LNCAP (cell line): ENCODE data around the gene TRMU.

Experiments
- TF ChIP-seq, protein P1 (sequence below): fragments of 450-650 bp; IDR thresholded peaks from 2 replicates; pipeline ENCODE4 v1.5.1; 2017; ENCODE audit warnings: mild to moderate bottlenecking

The TRMU gene

DNA sequence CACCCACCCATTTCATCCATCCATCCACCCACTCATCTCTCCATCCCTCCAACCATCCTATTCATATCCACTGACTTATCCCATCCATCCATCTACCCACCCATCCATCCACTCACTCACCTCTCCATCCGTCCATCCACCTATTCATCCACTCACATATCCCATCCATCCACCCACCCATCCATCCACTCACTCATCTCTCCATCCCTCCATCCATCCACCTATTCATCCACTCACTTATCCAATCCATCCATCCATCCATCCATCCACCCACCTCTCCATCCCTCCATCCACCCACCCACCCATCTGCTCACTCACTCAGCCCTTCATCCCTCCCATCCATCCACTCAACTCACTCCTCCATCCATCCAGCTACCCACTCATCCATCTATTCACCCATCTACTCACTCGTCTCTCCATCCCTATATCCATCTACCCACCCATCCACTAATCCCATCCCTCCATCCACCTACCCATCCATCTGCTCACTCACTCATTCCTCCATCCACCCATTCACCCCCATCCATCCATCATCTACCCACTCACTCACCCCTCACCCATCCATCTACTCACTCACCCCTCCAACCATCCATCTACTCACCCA lies 36.2 kb downstream of the TRMU start:
- TF ChIP-seq, protein P1, sequence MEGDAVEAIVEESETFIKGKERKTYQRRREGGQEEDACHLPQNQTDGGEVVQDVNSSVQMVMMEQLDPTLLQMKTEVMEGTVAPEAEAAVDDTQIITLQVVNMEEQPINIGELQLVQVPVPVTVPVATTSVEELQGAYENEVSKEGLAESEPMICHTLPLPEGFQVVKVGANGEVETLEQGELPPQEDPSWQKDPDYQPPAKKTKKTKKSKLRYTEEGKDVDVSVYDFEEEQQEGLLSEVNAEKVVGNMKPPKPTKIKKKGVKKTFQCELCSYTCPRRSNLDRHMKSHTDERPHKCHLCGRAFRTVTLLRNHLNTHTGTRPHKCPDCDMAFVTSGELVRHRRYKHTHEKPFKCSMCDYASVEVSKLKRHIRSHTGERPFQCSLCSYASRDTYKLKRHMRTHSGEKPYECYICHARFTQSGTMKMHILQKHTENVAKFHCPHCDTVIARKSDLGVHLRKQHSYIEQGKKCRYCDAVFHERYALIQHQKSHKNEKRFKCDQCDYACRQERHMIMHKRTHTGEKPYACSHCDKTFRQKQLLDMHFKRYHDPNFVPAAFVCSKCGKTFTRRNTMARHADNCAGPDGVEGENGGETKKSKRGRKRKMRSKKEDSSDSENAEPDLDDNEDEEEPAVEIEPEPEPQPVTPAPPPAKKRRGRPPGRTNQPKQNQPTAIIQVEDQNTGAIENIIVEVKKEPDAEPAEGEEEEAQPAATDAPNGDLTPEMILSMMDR, result no peak

DNA sequence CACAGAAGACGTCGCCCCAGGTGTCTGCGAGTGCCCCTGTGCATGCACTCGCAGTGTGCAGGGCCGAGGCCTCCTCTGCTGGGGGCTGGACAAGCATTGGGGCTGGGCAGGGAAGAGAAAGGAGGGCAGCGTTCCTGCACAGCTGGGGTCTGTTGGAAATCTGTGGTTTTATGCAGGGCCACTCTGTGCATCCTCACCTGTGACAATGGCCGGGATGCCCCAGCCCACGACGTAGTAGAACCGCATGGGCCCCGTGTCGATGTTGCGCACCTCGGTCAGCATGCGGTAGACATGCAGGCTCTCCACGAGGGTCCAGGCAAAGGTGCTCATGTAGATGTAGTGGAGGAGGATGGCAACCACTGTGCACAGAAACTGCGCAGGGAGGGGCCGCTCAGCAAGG lies 37.2 kb downstream of the TRMU start:
- TF ChIP-seq, protein P1, result no peak

DNA sequence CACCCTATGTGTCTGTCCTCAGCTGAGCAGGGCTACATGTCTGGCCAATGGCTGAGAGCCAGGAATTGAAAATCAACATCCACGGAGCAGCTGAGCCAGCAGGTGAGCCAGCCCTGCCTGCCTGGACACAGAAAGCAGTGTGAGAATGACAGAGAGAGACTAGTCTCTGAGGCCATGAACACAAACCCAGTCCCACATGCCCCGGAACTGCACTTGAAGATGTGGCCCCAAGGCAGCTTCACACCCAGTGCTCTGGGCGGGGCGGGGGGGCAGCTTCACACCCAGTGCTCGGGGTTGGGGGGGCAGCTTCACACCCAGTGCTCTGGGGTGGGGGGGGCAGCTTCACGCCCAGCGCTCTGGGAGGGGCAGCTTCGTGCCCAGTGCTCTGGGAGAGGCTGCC lies 37.6 kb downstream of the TRMU start:
- TF ChIP-seq, protein P1, result no peak

DNA sequence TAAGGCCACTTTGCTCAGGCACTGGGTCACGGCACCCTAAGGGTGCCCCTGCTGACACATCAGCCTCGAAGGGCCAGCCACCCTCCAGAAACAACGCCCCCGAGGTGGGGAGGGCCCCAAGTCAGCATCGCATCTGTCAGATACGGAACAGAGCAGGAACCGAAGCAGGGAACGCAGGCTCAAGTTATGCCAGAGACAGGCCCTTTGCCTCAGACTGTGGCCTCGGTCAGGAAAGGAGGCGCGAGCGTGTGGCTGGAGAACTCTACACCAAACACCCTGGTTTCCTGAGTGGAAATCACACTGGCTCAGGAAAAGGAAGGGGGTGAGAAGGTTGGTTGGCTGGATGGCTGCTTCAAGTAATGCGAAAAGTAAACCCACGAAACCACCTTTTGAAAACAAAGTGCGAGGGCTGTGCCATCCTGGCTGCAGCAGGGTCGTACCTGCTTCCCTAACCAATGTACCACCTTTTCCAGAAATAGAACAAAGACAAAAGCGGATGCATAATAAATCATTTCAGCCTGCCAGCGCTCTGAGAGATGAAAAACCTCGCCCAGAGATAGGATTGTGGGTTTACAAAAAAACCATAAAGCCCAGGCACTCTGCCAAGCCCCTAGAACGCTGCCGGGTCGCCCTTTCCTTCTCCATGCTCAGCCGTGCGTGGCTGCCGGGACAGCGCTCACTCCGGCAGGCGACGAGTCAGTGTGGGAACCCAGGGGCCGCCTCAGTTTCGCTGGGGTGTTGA lies 38.6 kb downstream of the TRMU start:
- TF ChIP-seq, protein P1, result no peak

DNA sequence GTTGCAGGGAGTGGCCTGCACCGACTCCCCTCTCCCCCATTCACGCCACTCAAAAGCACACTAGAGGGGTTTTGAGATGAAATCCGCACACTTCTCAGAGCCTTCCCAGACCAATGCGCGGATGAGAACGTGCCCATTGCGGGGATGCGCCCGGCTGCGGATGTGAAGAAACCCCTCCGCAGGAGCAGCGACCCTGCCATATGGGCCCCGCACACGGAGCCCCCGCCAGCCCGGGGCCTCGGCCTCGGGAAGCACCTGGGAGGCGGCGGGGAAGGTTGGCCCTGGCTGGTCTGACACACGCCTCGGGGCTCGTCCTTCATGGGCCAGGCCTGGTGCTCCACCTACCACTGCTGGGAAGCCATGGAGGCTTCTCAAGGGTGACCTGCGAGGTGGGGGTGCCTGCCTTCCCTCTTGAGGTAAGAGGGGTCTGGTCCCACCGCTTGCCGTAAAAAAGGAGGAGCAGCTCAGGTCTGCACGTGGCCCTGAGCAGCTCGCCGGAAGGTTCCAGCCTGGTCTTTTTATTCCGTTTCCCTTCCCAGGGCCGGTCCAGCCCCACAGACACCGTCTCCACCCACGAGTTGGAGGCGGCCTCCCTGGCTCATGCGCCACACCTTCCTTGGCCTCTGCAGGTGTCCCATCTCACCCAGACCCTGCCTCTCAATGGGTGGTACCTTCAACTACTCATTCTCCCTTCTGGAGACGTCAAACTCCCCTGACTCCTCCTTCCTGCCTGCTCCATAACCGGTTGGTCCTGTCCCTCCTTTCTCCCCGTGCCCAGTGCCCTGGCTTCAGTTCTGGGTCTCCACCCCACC lies 39.4 kb downstream of the TRMU start:
- TF ChIP-seq, protein P1, result no peak

DNA sequence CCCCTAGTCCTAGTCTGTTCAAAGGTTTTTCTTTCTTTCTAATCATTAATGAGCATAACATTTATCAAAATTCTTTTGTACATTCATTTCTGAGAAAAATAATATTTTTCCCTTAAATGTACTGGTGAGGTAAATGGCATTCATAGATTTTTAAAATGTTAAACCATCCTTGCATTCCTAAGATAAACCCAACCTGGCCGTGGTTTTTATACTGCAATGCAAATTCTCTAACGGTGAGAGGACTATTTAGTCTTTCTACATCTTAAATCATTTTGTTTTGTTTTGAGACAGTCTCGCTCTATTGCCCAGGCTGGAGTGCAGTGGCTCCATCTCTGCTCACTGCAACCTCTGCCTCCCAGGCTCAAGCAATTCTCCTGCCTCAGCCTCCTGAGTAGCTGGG lies 40.6 kb downstream of the TRMU start:
- TF ChIP-seq, protein P1, result no peak

DNA sequence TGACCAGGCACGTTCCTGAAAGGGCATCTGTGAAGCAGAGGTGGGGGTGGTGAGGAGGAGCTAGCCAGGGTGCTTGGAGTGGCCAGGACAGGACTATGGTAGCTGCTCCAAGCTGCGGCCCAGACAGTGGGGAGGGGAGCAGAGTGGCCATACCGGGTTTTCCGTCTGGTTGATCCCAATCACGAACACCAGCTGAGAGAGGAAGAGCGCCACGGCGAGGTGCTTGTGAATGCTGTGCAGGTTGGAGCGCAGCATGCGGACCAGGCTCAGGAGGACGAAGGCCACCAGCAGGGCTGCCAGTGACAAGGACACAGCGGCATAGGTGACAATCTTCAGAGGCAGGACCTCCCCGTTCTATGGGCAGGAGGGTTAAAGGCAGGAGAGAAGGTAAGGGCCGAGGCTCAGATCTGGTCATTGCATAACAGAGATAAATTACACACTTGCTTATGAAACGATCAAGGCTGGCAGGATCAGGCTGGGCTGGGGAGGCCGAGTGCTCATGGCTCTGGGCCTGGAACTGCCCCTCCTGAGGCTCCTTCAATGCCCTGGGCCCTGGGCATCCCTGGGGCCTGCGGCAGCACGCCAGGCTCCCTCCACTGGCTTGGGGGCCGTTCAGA lies 41.5 kb downstream of the TRMU start:
- TF ChIP-seq, protein P1, result no peak
